Measurements from ENCODE around the gene FBP2.

Gene FBP2

GRCh38 chr9:94514722-94515121 lies 78.9 kb downstream of the FBP2 start:
- WGBS, 2 experiments = 89 to 94% methylated on average over 3 of the region's 3 CpGs
- H3K27me3 ChIP-seq (ENCODE audit: control insufficient read depth, insufficient read depth, low read length, poor library complexity, severe bottlenecking) = no peaks in the 10 kb centered on the region
- H3K36me3 ChIP-seq (ENCODE audit: control insufficient read depth, insufficient read depth, low read length) = no peaks in the 10 kb centered on the region
- H3K9me3 ChIP-seq (ENCODE audit: control insufficient read depth, low read length) = no peaks in the 10 kb centered on the region
- H3K4me1 ChIP-seq (ENCODE audit: control insufficient read depth, insufficient read depth, low read length) = no peaks in the 10 kb centered on the region
- H3K4me3 ChIP-seq (ENCODE audit: insufficient read depth, low read depth, low read length) = no peak overlapping the region
- H3K27ac ChIP-seq (ENCODE audit: insufficient read depth, low read depth, low read length, poor library complexity, severe bottlenecking) = no peak overlapping the region

GRCh38 chr9:94511955-94512265 lies 81.7 kb downstream of the FBP2 start:
- Histone ChIP-seq H3K4me3 (ENCODE audit: insufficient read depth, low read depth, low read length) (no peak overlapping the region), H3K9me3 (ENCODE audit: control insufficient read depth, low read length) (no peaks in the 10 kb centered on the region), H3K4me1 (ENCODE audit: control insufficient read depth, insufficient read depth, low read length) (no peaks in the 10 kb centered on the region), H3K27me3 (ENCODE audit: control insufficient read depth, insufficient read depth, low read length, poor library complexity, severe bottlenecking) (no peaks in the 10 kb centered on the region), H3K36me3 (ENCODE audit: control insufficient read depth, insufficient read depth, low read length) (no peaks in the 10 kb centered on the region), H3K27ac (ENCODE audit: insufficient read depth, low read depth, low read length, poor library complexity, severe bottlenecking) (no peak overlapping the region)
- WGBS, 2 experiments = 98% methylated on average over 2 of the region's 2 CpGs

- H3K36me3 ChIP-seq (ENCODE audit: control insufficient read depth, insufficient read depth, low read length) = no peaks in the 10 kb centered on the region
- H3K27me3 ChIP-seq (ENCODE audit: control insufficient read depth, insufficient read depth, low read length, poor library complexity, severe bottlenecking) = no peaks in the 10 kb centered on the region
- no peaks in the 10 kb centered on the region for H3K9me3 ChIP-seq (ENCODE audit: control insufficient read depth, low read length)
- no peak overlapping the region for H3K4me3 ChIP-seq (ENCODE audit: insufficient read depth, low read depth, low read length)
- 73 to 88% methylated on average over 4 to 6 of the region's 6 CpGs for WGBS, 2 experiments
- no peaks in the 10 kb centered on the region for H3K4me1 ChIP-seq (ENCODE audit: control insufficient read depth, insufficient read depth, low read length)
- no peak overlapping the region for H3K27ac ChIP-seq (ENCODE audit: insufficient read depth, low read depth, low read length, poor library complexity, severe bottlenecking)
These were observed 82.3 kb downstream of the FBP2 start for GRCh38 chr9:94511134-94511954.
